DOHH2 (cell line): ENCODE measurements around the gene CPAMD8.
A peak's percentile ranks its signal among the peaks of the same experiment; 100 is the strongest.
"Not testable (repeated sequence)": the region's sequence is repeated elsewhere in the genome, so short reads cannot be mapped to it uniquely, and the experiment has no call there.

ENCODE experiments used
- H3F3A ChIP-seq: fragments of 200-600 bp; sonication (generic), shearing (Covaris generic); 2 replicates; pipeline ENCODE4 v1.6.0; 2016; ENCODE audit warnings: antibody characterized with exemption, mild to moderate bottlenecking; ENCODE audit not compliant: control insufficient read depth, insufficient read depth
- H3K27ac ChIP-seq: fragments of 200-600 bp; sonication (generic); 2 replicates; pipeline ENCODE4 v1.5.1; 2014; ENCODE audit warnings: low read depth, mild to moderate bottlenecking, low read length, moderate library complexity
- H3K27me3 ChIP-seq: fragments of 200-600 bp; sonication (generic); 2 replicates; pipeline ENCODE4 v1.6.1; 2014; ENCODE audit warnings: mild to moderate bottlenecking, low read length, mixed read lengths; ENCODE audit not compliant: control insufficient read depth
- H3K36me3 ChIP-seq: fragments of 200-600 bp; sonication (generic); 2 replicates; pipeline ENCODE4 v1.6.1; 2014; ENCODE audit warnings: mild to moderate bottlenecking, low read length, moderate library complexity, mixed read lengths; ENCODE audit not compliant: control insufficient read depth
- H3K4me1 ChIP-seq: fragments of 200-600 bp; sonication (generic); 2 replicates; pipeline ENCODE4 v1.6.1; 2014; ENCODE audit warnings: mild to moderate bottlenecking, low read length, mixed read lengths; ENCODE audit not compliant: control insufficient read depth
- H3K4me2 ChIP-seq: fragments of 200-600 bp; sonication (generic); 2 replicates; pipeline ENCODE4 v1.6.0; 2014; ENCODE audit warnings: mild to moderate bottlenecking, low read length, moderate library complexity
- H3K4me3 ChIP-seq: fragments of 200-600 bp; sonication (generic); 2 replicates; pipeline ENCODE4 v1.5.1; 2014; ENCODE audit warnings: mild to moderate bottlenecking, low read length, mixed read lengths
- H3K79me2 ChIP-seq: fragments of 200-600 bp; sonication (generic); 2 replicates; pipeline ENCODE4 v1.6.1; 2014; ENCODE audit warnings: mild to moderate bottlenecking, low read length, mixed read lengths; ENCODE audit not compliant: control insufficient read depth
- H3K9me2 ChIP-seq: fragments of 200-600 bp; sonication (generic); replicated peaks from 2 replicates; pipeline ENCODE4 v1.6.1; 2014; ENCODE audit warnings: mild to moderate bottlenecking, low read length, mixed read lengths; ENCODE audit not compliant: control insufficient read depth
- H3K9me3 ChIP-seq: fragments of 200-600 bp; sonication (generic); 2 replicates; pipeline ENCODE4 v1.6.1; 2014; ENCODE audit warnings: antibody characterized with exemption, low read length, mixed read lengths; ENCODE audit not compliant: control insufficient read depth, insufficient read depth
- H4K20me1 ChIP-seq: fragments of 200-600 bp; sonication (generic); 2 replicates; pipeline ENCODE4 v1.6.0; 2014; ENCODE audit warnings: low read depth, mild to moderate bottlenecking, antibody characterized with exemption, low read length, moderate library complexity; ENCODE audit not compliant: control insufficient read depth, insufficient read depth
- CTCF ChIP-seq: fragments of 200-600 bp; sonication (generic); IDR thresholded peaks from one replicate; pipeline ENCODE4 v1.5.1; 2014; ENCODE audit warnings: antibody characterized with exemption, mild to moderate bottlenecking, low read depth, low read length; ENCODE audit not compliant: poor library complexity, severe bottlenecking
- EZH2phosphoT487 ChIP-seq: fragments of 200-600 bp; sonication (generic); IDR thresholded peaks from 2 replicates; pipeline ENCODE4 v1.6.1; 2017; ENCODE audit warnings: borderline replicate concordance, mild to moderate bottlenecking, antibody characterized with exemption, low read length, moderate library complexity, mixed read lengths

CPAMD8 gene

GRCh38 chr19:16977306-16977705 is 49.3 kb downstream of the CPAMD8 start:
- no peaks in the 10 kb centered on the region for H3F3A ChIP-seq
- no peaks in the 10 kb centered on the region for H3K4me1 ChIP-seq
- no peaks in the 10 kb centered on the region for H3K9me2 ChIP-seq
- no peaks in the 10 kb centered on the region for H4K20me1 ChIP-seq
- no peaks in the 10 kb centered on the region for H3K79me2 ChIP-seq
- no peak overlapping the region for H3K4me2 ChIP-seq
- no peak overlapping the region for H3K27ac ChIP-seq
- no peaks in the 10 kb centered on the region for H3K36me3 ChIP-seq
- no peak for TF ChIP-seq CTCF
- no peak for TF ChIP-seq EZH2phosphoT487
- H3K4me3 ChIP-seq, result no peak overlapping the region
- H3K27me3 ChIP-seq, result no peaks in the 10 kb centered on the region
- H3K9me3 ChIP-seq, result no peaks in the 10 kb centered on the region

- no peak overlapping the region for H3K27ac ChIP-seq
- no peaks in the 10 kb centered on the region for H3K36me3 ChIP-seq
- no peaks in the 10 kb centered on the region for H3K27me3 ChIP-seq
- H3K9me3 ChIP-seq, result no peaks in the 10 kb centered on the region
- no peak overlapping the region for H3K4me2 ChIP-seq
- no peaks in the 10 kb centered on the region for H4K20me1 ChIP-seq
- H3K9me2 ChIP-seq, result no peaks in the 10 kb centered on the region
- H3K79me2 ChIP-seq, result no peaks in the 10 kb centered on the region
- TF ChIP-seq EZH2phosphoT487 (no peak), CTCF (no peak)
- H3K4me1 ChIP-seq, result no peaks in the 10 kb centered on the region
- H3K4me3 ChIP-seq, result no peak overlapping the region
- H3F3A ChIP-seq, result no peaks in the 10 kb centered on the region
Measured at GRCh38 chr19:16976446-16976845, 50.2 kb downstream of the CPAMD8 start.

GRCh38 chr19:16970821-16971220 is 55.8 kb downstream of the CPAMD8 start:
- no peaks in the 10 kb centered on the region for H4K20me1 ChIP-seq
- H3K9me2 ChIP-seq, result no peaks in the 10 kb centered on the region
- H3K4me3 ChIP-seq, result no peak overlapping the region
- H3K79me2 ChIP-seq, result no peaks in the 10 kb centered on the region
- H3K9me3 ChIP-seq, result peaks cover 12% of the 10 kb centered on the region
- H3K4me2 ChIP-seq, result no peak overlapping the region
- H3K27ac ChIP-seq, result no peak overlapping the region
- no peaks in the 10 kb centered on the region for H3F3A ChIP-seq
- TF ChIP-seq CTCF (no peak), EZH2phosphoT487 (no peak)
- H3K27me3 ChIP-seq, result no peaks in the 10 kb centered on the region
- no peaks in the 10 kb centered on the region for H3K4me1 ChIP-seq
- H3K36me3 ChIP-seq, result no peaks in the 10 kb centered on the region

GRCh38 chr19:16969135-16969534 is 57.5 kb downstream of the CPAMD8 start:
- TF ChIP-seq CTCF, result peak; percentile 62
- TF ChIP-seq EZH2phosphoT487, result no peak
- no peak overlapping the region for H3K4me2 ChIP-seq
- H3K9me3 ChIP-seq, result peaks cover 12% of the 10 kb centered on the region
- H3K79me2 ChIP-seq, result no peaks in the 10 kb centered on the region
- no peaks in the 10 kb centered on the region for H3K4me1 ChIP-seq
- H3F3A ChIP-seq, result no peaks in the 10 kb centered on the region
- no peak overlapping the region for H3K27ac ChIP-seq
- no peaks in the 10 kb centered on the region for H3K27me3 ChIP-seq
- H4K20me1 ChIP-seq, result no peaks in the 10 kb centered on the region
- no peaks in the 10 kb centered on the region for H3K9me2 ChIP-seq
- H3K36me3 ChIP-seq, result no peaks in the 10 kb centered on the region
- no peak overlapping the region for H3K4me3 ChIP-seq

GRCh38 chr19:16960996-16961822 is 65.4 kb downstream of the CPAMD8 start:
- not testable (repeated sequence) for H3K36me3 ChIP-seq, H3K27ac ChIP-seq, H3K9me2 ChIP-seq, H3K9me3 ChIP-seq, H3K27me3 ChIP-seq, H4K20me1 ChIP-seq, H3K79me2 ChIP-seq
- peak overlapping the region; percentile 17; the same call in 1 of the 2 replicates for H3K4me3 ChIP-seq
- peaks cover 16% of the 10 kb centered on the region for H3F3A ChIP-seq
- peak overlapping the region; percentile 45 for H3K4me2 ChIP-seq
- peaks cover 58% of the 10 kb centered on the region for H3K4me1 ChIP-seq
